Measurements from ENCODE around the gene MTCL1. TPM values are rescaled to one million over a fixed set of nuclear protein-coding genes. Genes with fewer than 3 reads are reported as not detected.

MTCL1 gene
- total and polyA plus RNA-seq, 2 of the 8 experiments (the other 6 are each of a cell fraction or from before 2014, with no cell fraction given): 16.6 to 60.8 TPM

DNA sequence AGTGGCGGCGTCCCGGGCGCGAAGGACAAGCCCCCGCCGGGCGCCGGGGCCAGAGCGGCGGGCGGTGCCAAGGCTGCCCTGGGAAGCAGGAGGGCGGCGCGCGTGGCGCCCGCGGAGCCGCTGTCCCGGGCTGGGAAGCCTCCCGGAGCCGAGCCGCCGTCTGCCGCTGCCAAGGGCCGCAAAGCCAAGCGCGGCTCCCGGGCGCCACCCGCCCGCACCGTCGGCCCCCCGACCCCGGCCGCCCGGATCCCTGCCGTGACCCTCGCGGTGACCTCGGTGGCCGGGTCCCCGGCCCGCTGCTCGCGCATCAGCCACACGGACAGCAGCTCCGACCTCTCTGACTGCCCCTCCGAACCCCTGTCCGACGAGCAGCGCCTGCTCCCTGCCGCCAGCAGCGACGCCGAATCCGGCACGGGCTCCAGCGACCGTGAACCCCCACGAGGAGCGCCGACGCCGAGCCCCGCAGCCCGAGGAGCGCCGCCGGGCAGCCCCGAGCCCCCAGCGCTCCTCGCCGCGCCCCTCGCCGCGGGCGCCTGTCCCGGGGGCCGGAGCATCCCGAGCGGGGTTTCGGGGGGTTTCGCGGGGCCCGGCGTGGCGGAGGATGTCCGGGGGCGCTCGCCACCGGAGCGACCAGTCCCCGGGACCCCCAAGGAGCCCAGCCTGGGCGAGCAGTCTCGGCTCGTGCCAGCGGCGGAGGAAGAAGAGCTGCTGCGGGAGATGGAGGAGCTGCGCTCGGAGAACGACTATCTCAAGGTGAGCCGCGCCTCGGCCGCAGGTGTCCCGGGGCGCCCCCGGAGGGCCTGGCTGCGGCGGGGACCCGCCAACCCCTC lies 820 bp downstream of the MTCL1 start (continued):
- TF ChIP-seq, protein P1, sequence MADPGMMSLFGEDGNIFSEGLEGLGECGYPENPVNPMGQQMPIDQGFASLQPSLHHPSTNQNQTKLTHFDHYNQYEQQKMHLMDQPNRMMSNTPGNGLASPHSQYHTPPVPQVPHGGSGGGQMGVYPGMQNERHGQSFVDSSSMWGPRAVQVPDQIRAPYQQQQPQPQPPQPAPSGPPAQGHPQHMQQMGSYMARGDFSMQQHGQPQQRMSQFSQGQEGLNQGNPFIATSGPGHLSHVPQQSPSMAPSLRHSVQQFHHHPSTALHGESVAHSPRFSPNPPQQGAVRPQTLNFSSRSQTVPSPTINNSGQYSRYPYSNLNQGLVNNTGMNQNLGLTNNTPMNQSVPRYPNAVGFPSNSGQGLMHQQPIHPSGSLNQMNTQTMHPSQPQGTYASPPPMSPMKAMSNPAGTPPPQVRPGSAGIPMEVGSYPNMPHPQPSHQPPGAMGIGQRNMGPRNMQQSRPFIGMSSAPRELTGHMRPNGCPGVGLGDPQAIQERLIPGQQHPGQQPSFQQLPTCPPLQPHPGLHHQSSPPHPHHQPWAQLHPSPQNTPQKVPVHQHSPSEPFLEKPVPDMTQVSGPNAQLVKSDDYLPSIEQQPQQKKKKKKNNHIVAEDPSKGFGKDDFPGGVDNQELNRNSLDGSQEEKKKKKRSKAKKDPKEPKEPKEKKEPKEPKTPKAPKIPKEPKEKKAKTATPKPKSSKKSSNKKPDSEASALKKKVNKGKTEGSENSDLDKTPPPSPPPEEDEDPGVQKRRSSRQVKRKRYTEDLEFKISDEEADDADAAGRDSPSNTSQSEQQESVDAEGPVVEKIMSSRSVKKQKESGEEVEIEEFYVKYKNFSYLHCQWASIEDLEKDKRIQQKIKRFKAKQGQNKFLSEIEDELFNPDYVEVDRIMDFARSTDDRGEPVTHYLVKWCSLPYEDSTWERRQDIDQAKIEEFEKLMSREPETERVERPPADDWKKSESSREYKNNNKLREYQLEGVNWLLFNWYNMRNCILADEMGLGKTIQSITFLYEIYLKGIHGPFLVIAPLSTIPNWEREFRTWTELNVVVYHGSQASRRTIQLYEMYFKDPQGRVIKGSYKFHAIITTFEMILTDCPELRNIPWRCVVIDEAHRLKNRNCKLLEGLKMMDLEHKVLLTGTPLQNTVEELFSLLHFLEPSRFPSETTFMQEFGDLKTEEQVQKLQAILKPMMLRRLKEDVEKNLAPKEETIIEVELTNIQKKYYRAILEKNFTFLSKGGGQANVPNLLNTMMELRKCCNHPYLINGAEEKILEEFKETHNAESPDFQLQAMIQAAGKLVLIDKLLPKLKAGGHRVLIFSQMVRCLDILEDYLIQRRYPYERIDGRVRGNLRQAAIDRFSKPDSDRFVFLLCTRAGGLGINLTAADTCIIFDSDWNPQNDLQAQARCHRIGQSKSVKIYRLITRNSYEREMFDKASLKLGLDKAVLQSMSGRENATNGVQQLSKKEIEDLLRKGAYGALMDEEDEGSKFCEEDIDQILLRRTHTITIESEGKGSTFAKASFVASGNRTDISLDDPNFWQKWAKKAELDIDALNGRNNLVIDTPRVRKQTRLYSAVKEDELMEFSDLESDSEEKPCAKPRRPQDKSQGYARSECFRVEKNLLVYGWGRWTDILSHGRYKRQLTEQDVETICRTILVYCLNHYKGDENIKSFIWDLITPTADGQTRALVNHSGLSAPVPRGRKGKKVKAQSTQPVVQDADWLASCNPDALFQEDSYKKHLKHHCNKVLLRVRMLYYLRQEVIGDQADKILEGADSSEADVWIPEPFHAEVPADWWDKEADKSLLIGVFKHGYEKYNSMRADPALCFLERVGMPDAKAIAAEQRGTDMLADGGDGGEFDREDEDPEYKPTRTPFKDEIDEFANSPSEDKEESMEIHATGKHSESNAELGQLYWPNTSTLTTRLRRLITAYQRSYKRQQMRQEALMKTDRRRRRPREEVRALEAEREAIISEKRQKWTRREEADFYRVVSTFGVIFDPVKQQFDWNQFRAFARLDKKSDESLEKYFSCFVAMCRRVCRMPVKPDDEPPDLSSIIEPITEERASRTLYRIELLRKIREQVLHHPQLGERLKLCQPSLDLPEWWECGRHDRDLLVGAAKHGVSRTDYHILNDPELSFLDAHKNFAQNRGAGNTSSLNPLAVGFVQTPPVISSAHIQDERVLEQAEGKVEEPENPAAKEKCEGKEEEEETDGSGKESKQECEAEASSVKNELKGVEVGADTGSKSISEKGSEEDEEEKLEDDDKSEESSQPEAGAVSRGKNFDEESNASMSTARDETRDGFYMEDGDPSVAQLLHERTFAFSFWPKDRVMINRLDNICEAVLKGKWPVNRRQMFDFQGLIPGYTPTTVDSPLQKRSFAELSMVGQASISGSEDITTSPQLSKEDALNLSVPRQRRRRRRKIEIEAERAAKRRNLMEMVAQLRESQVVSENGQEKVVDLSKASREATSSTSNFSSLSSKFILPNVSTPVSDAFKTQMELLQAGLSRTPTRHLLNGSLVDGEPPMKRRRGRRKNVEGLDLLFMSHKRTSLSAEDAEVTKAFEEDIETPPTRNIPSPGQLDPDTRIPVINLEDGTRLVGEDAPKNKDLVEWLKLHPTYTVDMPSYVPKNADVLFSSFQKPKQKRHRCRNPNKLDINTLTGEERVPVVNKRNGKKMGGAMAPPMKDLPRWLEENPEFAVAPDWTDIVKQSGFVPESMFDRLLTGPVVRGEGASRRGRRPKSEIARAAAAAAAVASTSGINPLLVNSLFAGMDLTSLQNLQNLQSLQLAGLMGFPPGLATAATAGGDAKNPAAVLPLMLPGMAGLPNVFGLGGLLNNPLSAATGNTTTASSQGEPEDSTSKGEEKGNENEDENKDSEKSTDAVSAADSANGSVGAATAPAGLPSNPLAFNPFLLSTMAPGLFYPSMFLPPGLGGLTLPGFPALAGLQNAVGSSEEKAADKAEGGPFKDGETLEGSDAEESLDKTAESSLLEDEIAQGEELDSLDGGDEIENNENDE (IDR thresholded peaks at IDR 0.05; ENCODE audit: insufficient replicate concordance, low read length): no peak
- TF ChIP-seq PHF8 (conservative IDR thresholded peaks at IDR 0.05; ENCODE audit: low read depth, low read length) (0 out of 2 replicates have a peak, but pooled peaks have one; percentile 20), SUZ12 (IDR thresholded peaks at IDR 0.05; ENCODE audit: low read length) (peak; percentile 37; the same call in 1 of the 2 replicates), RBBP5 (IDR thresholded peaks at IDR 0.05; ENCODE audit: borderline replicate concordance, low read depth, low read length) (peak; percentile 35; the same call in 1 of the 2 replicates)
- TF ChIP-seq, protein P2, sequence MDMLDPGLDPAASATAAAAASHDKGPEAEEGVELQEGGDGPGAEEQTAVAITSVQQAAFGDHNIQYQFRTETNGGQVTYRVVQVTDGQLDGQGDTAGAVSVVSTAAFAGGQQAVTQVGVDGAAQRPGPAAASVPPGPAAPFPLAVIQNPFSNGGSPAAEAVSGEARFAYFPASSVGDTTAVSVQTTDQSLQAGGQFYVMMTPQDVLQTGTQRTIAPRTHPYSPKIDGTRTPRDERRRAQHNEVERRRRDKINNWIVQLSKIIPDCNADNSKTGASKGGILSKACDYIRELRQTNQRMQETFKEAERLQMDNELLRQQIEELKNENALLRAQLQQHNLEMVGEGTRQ (IDR thresholded peaks at IDR 0.05; ENCODE audit: low read length): no peak
